Right forelimb (tissue), 1 donor: ENCODE data around the gene RBM8A.

ENCODE experiments used
- DNase-seq: peaks from one replicate; pipeline ENCODE4 v3.0.0-alpha.2; 2018

The RBM8A gene

DNA sequence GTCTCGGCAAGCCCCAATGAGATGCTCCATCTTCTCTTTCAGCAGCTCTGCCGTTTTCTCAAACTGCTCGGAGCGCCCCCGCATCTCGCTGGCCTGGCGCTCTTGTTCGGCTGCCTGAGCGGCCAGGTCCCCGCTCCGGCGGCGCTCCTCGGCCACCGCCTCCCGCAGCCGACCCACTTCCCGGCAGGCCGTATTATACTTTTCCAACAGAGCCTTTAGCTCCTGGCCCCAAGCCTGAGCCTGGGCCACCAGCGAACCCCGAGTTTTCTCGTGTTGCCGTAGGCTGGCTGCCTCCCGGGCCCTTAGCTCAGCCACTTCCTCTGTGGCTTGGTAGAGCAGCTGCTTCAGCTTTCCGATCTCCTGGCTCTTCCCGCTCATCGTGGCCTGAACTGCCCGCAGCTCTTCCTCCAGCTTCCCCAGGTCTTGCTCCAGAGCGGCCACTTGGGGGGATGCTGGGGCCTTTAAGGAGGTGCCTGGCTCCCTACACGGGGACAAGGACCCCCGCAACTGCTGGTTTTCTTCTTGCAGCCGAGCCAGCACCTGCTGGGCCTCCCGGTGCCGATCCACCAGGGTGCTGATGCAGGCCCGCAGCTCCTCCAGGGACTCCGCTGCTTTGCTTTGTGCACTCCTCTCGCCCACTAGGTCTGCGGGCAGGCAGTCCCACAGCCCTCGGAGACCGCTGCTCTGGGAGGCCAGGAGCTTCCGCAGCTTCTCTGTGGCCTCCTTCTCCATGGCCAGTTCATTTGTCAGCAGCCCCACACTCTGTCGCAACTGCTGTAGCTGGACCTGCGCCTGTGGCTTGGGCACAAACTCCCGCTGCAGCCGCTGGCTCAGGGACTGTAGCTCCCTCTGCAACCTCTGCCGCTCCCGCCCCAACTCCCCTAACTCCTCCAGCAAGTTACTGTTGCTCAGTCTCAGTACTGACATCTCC is 55.0 kb downstream of the RBM8A start:
- peak; percentile 77 for DNase-seq
